H1 (cell line): ENCODE results near the gene CORT. TPM values are rescaled to one million over a fixed set of nuclear protein-coding genes. Genes with fewer than 3 reads are reported as not detected.

Source experiments
- CTCF ChIA-PET: fragments of 300-600 bp; sonication (Branson Sonifier 250); formaldehyde crosslinking; loops from one replicate; lab custom pipeline; 2021; ENCODE audit not compliant: partially characterized antibody; lab: Charles Lee
- POLR2A ChIA-PET: fragments of 300-600 bp; sonication (Branson Sonifier 250); formaldehyde crosslinking; loops from one replicate; lab custom pipeline; 2021; ENCODE audit warnings: inconsistent platforms; ENCODE audit not compliant: partially characterized antibody; lab: Charles Lee
- DNase-seq, 2 experiments: peaks; one replicate each; pipeline versions ENCODE4 v3.0.0 to v3.0.0-alpha.2; 2010 to 2022; ENCODE audit warnings: low spot score in 2 of 2, low read depth in 1 of 2, mixed read lengths in 1 of 2
- FAIRE-seq: peaks from 2 replicates; lab custom pipeline; 2011; peaks lifted over from hg19 to GRCh38; lab: Jason Lieb, UNC
- H2AFZ ChIP-seq: 2 replicates; pipeline ENCODE4 v1.8.1; 2012; ENCODE audit warnings: low read length, inconsistent platforms
- H2AK5ac ChIP-seq: 2 replicates; pipeline ENCODE4 v1.6.1; 2013; ENCODE audit warnings: low read depth, low read length
- H2BK120ac ChIP-seq: replicated peaks from 2 replicates; pipeline ENCODE3; 2013; ENCODE audit warnings: low read depth, low read length, inconsistent platforms
- H2BK12ac ChIP-seq: 2 replicates; pipeline ENCODE4 v1.6.1; 2013; ENCODE audit warnings: low read depth, low read length
- H2BK15ac ChIP-seq: 2 replicates; pipeline ENCODE4 v1.6.1; 2013; ENCODE audit warnings: low read length
- H2BK20ac ChIP-seq: 2 replicates; pipeline ENCODE4 v1.6.1; 2013; ENCODE audit warnings: low read length
- H2BK5ac ChIP-seq: 2 replicates; pipeline ENCODE4 v1.6.1; 2013; ENCODE audit warnings: low read depth, low read length
- H3K14ac ChIP-seq: 2 replicates; pipeline ENCODE4 v1.6.1; 2013; ENCODE audit warnings: inconsistent platforms; ENCODE audit not compliant: insufficient read length
- H3K18ac ChIP-seq: 2 replicates; pipeline ENCODE4 v1.6.1; 2013; ENCODE audit warnings: low read length; ENCODE audit errors: extremely low read depth
- H3K23ac ChIP-seq: 2 replicates; pipeline ENCODE4 v1.6.1; 2013; ENCODE audit warnings: inconsistent platforms; ENCODE audit not compliant: insufficient read length
- H3K23me2 ChIP-seq: 2 replicates; pipeline ENCODE4 v1.6.1; 2013; ENCODE audit warnings: low read depth, low read length
- H3K27ac ChIP-seq: 2 replicates; pipeline ENCODE4 v1.6.1; 2011; ENCODE audit warnings: low read depth, low read length, inconsistent platforms
- H3K27me3 ChIP-seq, 4 experiments: replicated peaks in 1 of 4; 1 replicate in 1 of 4; 2 replicates in 3 of 4; pipeline versions ENCODE4 v1.6.1 to v1.8.1; 2011 to 2013; ENCODE audit warnings: low read length in 3 of 4, mild to moderate bottlenecking in 3 of 4, inconsistent platforms in 2 of 4, mixed read lengths in 2 of 4, moderate library complexity in 1 of 4; ENCODE audit not compliant: control insufficient read depth in 3 of 4, insufficient read depth in 3 of 4; ENCODE audit errors: extremely low read depth in 1 of 4
- H3K36me3 ChIP-seq, 4 experiments: 2 replicates each; pipeline versions ENCODE4 v1.6.1 to v1.8.1; 2011 to 2013; ENCODE audit warnings: mild to moderate bottlenecking in 4 of 4, low read length in 3 of 4, moderate library complexity in 2 of 4, control low read depth in 1 of 4, inconsistent platforms in 1 of 4; ENCODE audit not compliant: insufficient read depth in 4 of 4, control insufficient read depth in 2 of 4
- H3K4ac ChIP-seq: replicated peaks from 2 replicates; pipeline ENCODE3; 2013; ENCODE audit warnings: low read length, low read depth, mixed read lengths, inconsistent platforms; ENCODE audit not compliant: insufficient read length
- H3K4me1 ChIP-seq, 4 experiments: replicated peaks in 1 of 4; 1 replicate in 1 of 4; 2 replicates in 3 of 4; pipeline versions ENCODE4 v1.6.1 to v1.8.1; 2011 to 2013; ENCODE audit warnings: low read length in 3 of 4, inconsistent platforms in 2 of 4, mixed read lengths in 1 of 4; ENCODE audit not compliant: insufficient read depth in 4 of 4, control insufficient read depth in 3 of 4
- H3K4me2 ChIP-seq, 2 experiments: 2 replicates each; pipeline versions ENCODE4 v1.6.1 to v1.8.1; 2011 to 2013; ENCODE audit warnings: low read depth in 2 of 2, low read length in 2 of 2, control low read depth in 1 of 2, inconsistent platforms in 1 of 2, mild to moderate bottlenecking in 1 of 2; ENCODE audit not compliant: insufficient read depth in 1 of 2
- H3K4me3 ChIP-seq, 4 experiments: fragments of 200-600, 300-600 bp in 1 of 4; sonication (generic), shearing (Covaris generic), sonication (Bioruptor Twin) in 1 of 4; 2 replicates each; pipeline versions ENCODE4 v1.5.1 to v1.8.1; 2011 to 2016; ENCODE audit warnings: low read length in 4 of 4, low read depth in 3 of 4, control low read depth in 2 of 4, inconsistent platforms in 2 of 4, mild to moderate bottlenecking in 2 of 4, mixed read lengths in 1 of 4, moderate library complexity in 1 of 4; ENCODE audit not compliant: insufficient read depth in 2 of 4; ENCODE audit errors: extremely low read depth in 1 of 4
- H3K56ac ChIP-seq: replicated peaks from 2 replicates; pipeline ENCODE3; 2013; ENCODE audit warnings: low read depth, mild to moderate bottlenecking, mixed read lengths, low read length, inconsistent platforms; ENCODE audit not compliant: insufficient read length
- H3K79me1 ChIP-seq: 2 replicates; pipeline ENCODE4 v1.6.1; 2013; ENCODE audit warnings: low read depth, low read length, control low read depth
- H3K79me2 ChIP-seq, 2 experiments: 2 replicates each; pipeline versions ENCODE4 v1.6.1 to v1.8.1; 2012 to 2013; ENCODE audit warnings: low read length in 2 of 2, mild to moderate bottlenecking in 2 of 2, inconsistent platforms in 1 of 2; ENCODE audit not compliant: insufficient read depth in 2 of 2, control insufficient read depth in 1 of 2
- H3K9ac ChIP-seq, 4 experiments: replicated peaks in 1 of 4; 1 replicate in 1 of 4; 2 replicates in 3 of 4; pipeline versions ENCODE4 v1.6.1 to v1.8.1; 2011 to 2013; ENCODE audit warnings: low read depth in 3 of 4, low read length in 3 of 4, control low read depth in 2 of 4, mild to moderate bottlenecking in 2 of 4, moderate library complexity in 2 of 4, inconsistent platforms in 1 of 4; ENCODE audit errors: extremely low read depth in 1 of 4
- H3K9me3 ChIP-seq, 2 experiments: 2 replicates each; pipeline versions ENCODE4 v1.6.1 to v1.8.1; 2012 to 2013; ENCODE audit warnings: mild to moderate bottlenecking in 2 of 2, moderate library complexity in 2 of 2, control low read depth in 1 of 2, inconsistent platforms in 1 of 2, low read depth in 1 of 2, low read length in 1 of 2, mixed read lengths in 1 of 2; ENCODE audit not compliant: insufficient read depth in 2 of 2
- H4K20me1 ChIP-seq, 2 experiments: replicated peaks in 1 of 2; 2 replicates each; pipeline versions ENCODE3 to v1.8.1; 2011 to 2013; ENCODE audit warnings: inconsistent platforms in 2 of 2, low read length in 2 of 2, mild to moderate bottlenecking in 1 of 2; ENCODE audit not compliant: insufficient read depth in 2 of 2, control insufficient read depth in 1 of 2
- H4K5ac ChIP-seq: 2 replicates; pipeline ENCODE4 v1.6.1; 2013; ENCODE audit warnings: low read length, low read depth, mixed read lengths, inconsistent platforms; ENCODE audit not compliant: insufficient read length
- H4K8ac ChIP-seq: 2 replicates; pipeline ENCODE4 v1.8.0; 2013; ENCODE audit warnings: mild to moderate bottlenecking, moderate library complexity, low read length, inconsistent platforms; ENCODE audit not compliant: insufficient read depth; ENCODE audit errors: extremely low read depth
- H4K91ac ChIP-seq: replicated peaks from 2 replicates; pipeline ENCODE3; 2013; ENCODE audit warnings: low read length, mixed read lengths, inconsistent platforms; ENCODE audit not compliant: insufficient read length
- JUN ChIP-seq: IDR thresholded peaks from 2 replicates; pipeline ENCODE4 v1.6.1; 2011; ENCODE audit warnings: low read depth, mild to moderate bottlenecking, improper control_type of control experiment, low read length
- TBP ChIP-seq: IDR thresholded peaks from 2 replicates; pipeline ENCODE4 v1.6.1; 2011; ENCODE audit warnings: low read depth, low read length, improper control_type of control experiment
- WGBS, 2 experiments: shearing (Covaris generic) in 1 of 2; methylation state at CpG; one replicate each; pipeline versions ENCODE4 v1.1.6 to v1.1.7; 2013 to 2015; ENCODE audit warnings: low lambda C conversion rate in 2 of 2, mixed read lengths in 2 of 2, inconsistent platforms in 1 of 2, low coverage in 1 of 2, missing lambda C conversion rate in 1 of 2; ENCODE audit not compliant: insufficient replicate concordance in 2 of 2, insufficient coverage in 1 of 2, insufficient read length in 1 of 2; ENCODE audit errors: extremely low coverage in 1 of 2, missing lambda C conversion rate in 1 of 2; 5-methylcytosine and 5-hydroxymethylcytosine counted together
- polyA plus RNA-seq, 7 experiments: library from polyadenylated mRNA; depleted of rRNA in 3 of 7; stranded (reverse) in 5 of 7; unstranded in 2 of 7; fragments of >200 nt in 5 of 7; fragments of 200-250 nt in 2 of 7; gene quantifications; 1 replicate in 5 of 7; 2 replicates in 1 of 7; 4 replicates in 1 of 7; pipeline versions ENCODE4 v1.2.1 to v1.2.3, GENCODE V29; 2011 to 2013; ENCODE audit warnings: missing spikeins in 2 of 7, mixed read lengths in 2 of 7
- total RNA-seq: library from RNA; stranded (reverse); fragmentation: NEBNext Ultra II Directional; extraction: Animal tissue kit (Norgen Biotek cat#: 25700); gene quantifications from 2 replicates; pipeline ENCODE4 v1.2.1, GENCODE V29; 2021

Gene CORT
- total and polyA plus RNA-seq, 2 of the 8 experiments (the other 6 are each of a cell fraction or from before 2014, with no cell fraction given), result 0.15 to 0.30 TPM

DNA sequence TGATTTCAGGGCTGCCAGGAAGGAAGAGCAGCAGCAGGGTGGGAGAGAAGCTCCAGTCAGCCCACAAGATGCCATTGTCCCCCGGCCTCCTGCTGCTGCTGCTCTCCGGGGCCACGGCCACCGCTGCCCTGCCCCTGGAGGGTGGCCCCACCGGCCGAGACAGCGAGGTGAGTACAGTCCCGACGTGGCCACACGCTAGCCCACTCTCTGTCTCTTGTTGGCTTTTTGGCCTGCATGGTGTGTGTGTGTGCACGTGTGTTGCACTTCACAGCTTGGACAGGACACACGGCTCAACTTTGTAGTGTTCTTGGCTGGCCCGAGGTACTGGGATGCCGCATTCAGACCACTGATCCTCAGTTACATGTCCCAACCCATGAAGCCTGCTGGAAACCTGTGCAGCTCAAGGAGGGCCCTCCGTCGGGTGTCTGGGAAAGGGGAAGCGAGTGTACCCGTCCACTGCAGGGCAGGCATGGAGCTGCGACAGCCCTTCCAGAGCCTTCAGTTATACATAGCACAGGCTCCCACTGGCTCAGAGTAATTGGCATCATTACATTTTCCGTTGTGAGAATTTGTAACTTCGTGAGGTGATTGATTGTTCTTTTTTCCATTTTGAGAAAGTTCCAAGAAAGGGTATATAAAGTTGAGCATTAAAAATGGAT is 454 bp downstream of the CORT start:
- no peak overlapping the region for H4K91ac ChIP-seq
- no peaks in the 10 kb centered on the region for H3K23me2 ChIP-seq
- H3K56ac ChIP-seq, result no peak overlapping the region
- H3K4me1 ChIP-seq, result peaks cover 0 to 9% (median 5%) of the 10 kb centered on the region in 4 experiments; a peak in 5 of 7 replicates
- H3K27ac ChIP-seq, result no peak overlapping the region
- POLR2A ChIA-PET, result interaction anchor here (0.6 to 2.5 kb wide), 10 partner anchors 9 to 1454 kb away, joined by 3 to 29 read pairs (median 4); partner anchors contain the start of genes CENPS and PEX14
- H3K9me3 ChIP-seq, result no peaks in the 10 kb centered on the region
- peak overlapping the region; percentile 14; the same call in 1 of the 2 replicates for H2BK15ac ChIP-seq
- DNase-seq, result no peak
- no peaks in the 10 kb centered on the region for H3K79me2 ChIP-seq
- FAIRE-seq, result no peak
- H3K18ac ChIP-seq, result no peak overlapping the region
- no peak overlapping the region for H3K9ac ChIP-seq
- WGBS, 2 experiments, result 90% methylated on average over 21 of the region's 21 CpGs; no CpG with 5 or more reads in 1 of the 2 experiments
- no peaks in the 10 kb centered on the region for H3K27me3 ChIP-seq
- H2AFZ ChIP-seq, result no peak overlapping the region
- H3K14ac ChIP-seq, result no peak overlapping the region
- H2BK5ac ChIP-seq, result peak overlapping the region; percentile 6; the same call in 1 of the 2 replicates
- no peak overlapping the region for H2AK5ac ChIP-seq
- no peak overlapping the region for H2BK20ac ChIP-seq
- H4K8ac ChIP-seq, result peak overlapping the region; percentile 82; the same call in 1 of the 2 replicates
- no peaks in the 10 kb centered on the region for H3K79me1 ChIP-seq
- H2BK12ac ChIP-seq, result no peak overlapping the region
- no peak overlapping the region for H3K4me2 ChIP-seq
- H2BK120ac ChIP-seq, result no peak overlapping the region
- no peak overlapping the region for H3K4me3 ChIP-seq
- H4K20me1 ChIP-seq, result peaks cover 0 to 4% of the 10 kb centered on the region in 2 experiments
- no peak overlapping the region for H3K4ac ChIP-seq
- no peak overlapping the region for H4K5ac ChIP-seq
- H3K23ac ChIP-seq, result no peak overlapping the region
- CTCF ChIA-PET, result interaction anchor here (0.7 to 2.0 kb wide), 5 partner anchors 12 to 164 kb away, joined by 3 to 12 read pairs (median 4); no protein-coding TSS in a partner anchor
- no peaks in the 10 kb centered on the region for H3K36me3 ChIP-seq
- no peak for TF ChIP-seq TBP
- TF ChIP-seq JUN, result no peak
